Body of pancreas (tissue), 4 donors: Measurements from ENCODE around the gene OR51S1.

Experiments used
- POLR2A ChIP-seq, 3 donors: fragments of 450-650 bp; IDR thresholded peaks; one replicate each; pipeline ENCODE4 v1.6.1; 2016; ENCODE audit warnings: antibody characterized with exemption in 3 of 3, mild to moderate bottlenecking in 2 of 3
- TF ChIP-seq, protein P1 (sequence below), 7 experiments: fragments of 450-650 bp in 4 of 7; fragments of 200-600 bp in 3 of 7; sonication (generic) in 3 of 7; IDR thresholded peaks; one replicate each; pipeline ENCODE4 v1.5.1; 2016 to 2019; ENCODE audit warnings: antibody characterized with exemption in 7 of 7

DNA sequence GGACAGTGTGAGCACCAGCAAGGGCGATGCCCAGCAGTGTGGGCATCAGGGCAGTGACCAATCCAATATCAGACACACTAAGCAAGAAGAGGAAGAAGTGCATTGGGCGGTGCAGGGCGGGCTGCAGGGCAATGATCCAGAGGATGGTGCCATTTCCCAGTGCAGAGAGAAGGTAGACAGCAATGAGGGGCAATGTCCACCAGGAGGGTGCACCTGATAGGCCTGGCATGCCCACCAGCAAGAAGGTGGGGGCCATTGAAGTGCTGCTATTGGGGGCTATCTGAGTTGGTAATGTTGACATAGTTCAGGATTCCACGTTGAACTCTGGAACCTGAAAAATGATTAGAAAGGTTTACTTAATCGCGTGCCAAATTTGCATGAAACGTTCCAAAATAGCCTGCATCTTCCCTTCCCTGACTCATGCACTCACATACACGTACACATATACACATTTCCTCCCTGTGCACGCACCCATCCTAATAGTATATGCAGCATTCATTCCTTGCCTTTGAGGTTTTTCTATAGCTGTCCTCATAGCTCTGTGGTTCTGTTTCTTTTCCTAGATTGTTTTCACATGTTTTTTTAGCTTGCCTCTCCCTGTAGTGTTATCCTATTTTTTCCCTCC, at the start of gene OR51S1:
- TF ChIP-seq POLR2A (IDR thresholded peaks at IDR 0.05) = no peak
- TF ChIP-seq, protein P1, sequence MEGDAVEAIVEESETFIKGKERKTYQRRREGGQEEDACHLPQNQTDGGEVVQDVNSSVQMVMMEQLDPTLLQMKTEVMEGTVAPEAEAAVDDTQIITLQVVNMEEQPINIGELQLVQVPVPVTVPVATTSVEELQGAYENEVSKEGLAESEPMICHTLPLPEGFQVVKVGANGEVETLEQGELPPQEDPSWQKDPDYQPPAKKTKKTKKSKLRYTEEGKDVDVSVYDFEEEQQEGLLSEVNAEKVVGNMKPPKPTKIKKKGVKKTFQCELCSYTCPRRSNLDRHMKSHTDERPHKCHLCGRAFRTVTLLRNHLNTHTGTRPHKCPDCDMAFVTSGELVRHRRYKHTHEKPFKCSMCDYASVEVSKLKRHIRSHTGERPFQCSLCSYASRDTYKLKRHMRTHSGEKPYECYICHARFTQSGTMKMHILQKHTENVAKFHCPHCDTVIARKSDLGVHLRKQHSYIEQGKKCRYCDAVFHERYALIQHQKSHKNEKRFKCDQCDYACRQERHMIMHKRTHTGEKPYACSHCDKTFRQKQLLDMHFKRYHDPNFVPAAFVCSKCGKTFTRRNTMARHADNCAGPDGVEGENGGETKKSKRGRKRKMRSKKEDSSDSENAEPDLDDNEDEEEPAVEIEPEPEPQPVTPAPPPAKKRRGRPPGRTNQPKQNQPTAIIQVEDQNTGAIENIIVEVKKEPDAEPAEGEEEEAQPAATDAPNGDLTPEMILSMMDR (IDR thresholded peaks at IDR 0.05) = no peak
